ENCODE results near the gene UQCRHL. TPM values are rescaled to one million over a fixed set of nuclear protein-coding genes. Genes with fewer than 3 reads are reported as not detected.

UQCRHL gene
- total RNA-seq, 8 experiments from 2014 or later = 2.7 to 7.2 (median 5.9) TPM

DNA sequence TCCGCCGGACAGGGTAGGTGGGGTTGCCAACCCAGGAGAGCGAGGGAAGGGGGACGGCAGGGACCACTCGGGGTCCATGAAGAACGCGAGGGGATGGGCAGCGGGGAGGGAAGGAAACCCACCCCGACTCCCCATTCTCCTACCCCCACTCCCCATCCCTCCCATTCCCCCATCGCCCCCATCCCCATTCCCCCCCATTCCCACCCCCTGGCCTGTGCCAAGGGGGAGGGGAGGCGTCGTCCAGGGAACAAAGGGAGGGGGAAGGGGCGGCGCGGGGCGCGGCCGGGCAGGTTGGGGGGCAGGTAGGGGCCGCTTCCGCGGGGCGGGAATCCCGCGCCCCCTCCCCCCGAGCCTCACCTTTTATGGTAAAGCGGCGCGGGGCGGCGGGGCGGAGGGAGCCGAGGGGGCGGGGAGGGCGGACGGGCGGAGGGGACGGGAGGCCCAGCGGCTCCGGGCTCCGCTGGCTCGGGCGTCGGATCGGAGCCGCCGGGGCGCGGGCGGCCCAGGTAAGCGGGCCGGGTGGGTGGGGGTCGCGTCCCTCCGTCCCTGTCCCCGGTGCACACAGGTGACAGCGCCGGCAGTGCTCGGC is 49.0 kb downstream of the UQCRHL start, which contains the start of gene FBLIM1:
FBLIM1 (plus strand) TSS at position 453 of the 589 bp plus-strand sequence. CDS start 6,189 bp downstream, outside the sequence.
- in situ Hi-C loops (cut with MboI; ENCODE audit: low pct_unique_long_range_greater_than_20kb in 2 of 9, low sequenced_read_pairs in 9 of 9, unreplicated experiment in 9 of 9) = no loop called here
- Histone ChIP-seq H3K27ac (peak within 1 kb of the TSS; percentile 14 to 58), H3K4me1 (replicated peaks in 1 of 2) (peaks cover 28% of the 10 kb centered on the region in 2 donors), H3K4me3 (peak within 1 kb of the TSS; percentile 53 to 93 (median 63))
- peak; percentile 12 to 54 (median 35) for ATAC-seq (replicated peaks in 6 of 8)
- 80% methylated on average over 2 of the region's 58 CpGs; no CpG with 5 or more reads in 9 of the 10 experiments for WGBS, 10 experiments

DNA sequence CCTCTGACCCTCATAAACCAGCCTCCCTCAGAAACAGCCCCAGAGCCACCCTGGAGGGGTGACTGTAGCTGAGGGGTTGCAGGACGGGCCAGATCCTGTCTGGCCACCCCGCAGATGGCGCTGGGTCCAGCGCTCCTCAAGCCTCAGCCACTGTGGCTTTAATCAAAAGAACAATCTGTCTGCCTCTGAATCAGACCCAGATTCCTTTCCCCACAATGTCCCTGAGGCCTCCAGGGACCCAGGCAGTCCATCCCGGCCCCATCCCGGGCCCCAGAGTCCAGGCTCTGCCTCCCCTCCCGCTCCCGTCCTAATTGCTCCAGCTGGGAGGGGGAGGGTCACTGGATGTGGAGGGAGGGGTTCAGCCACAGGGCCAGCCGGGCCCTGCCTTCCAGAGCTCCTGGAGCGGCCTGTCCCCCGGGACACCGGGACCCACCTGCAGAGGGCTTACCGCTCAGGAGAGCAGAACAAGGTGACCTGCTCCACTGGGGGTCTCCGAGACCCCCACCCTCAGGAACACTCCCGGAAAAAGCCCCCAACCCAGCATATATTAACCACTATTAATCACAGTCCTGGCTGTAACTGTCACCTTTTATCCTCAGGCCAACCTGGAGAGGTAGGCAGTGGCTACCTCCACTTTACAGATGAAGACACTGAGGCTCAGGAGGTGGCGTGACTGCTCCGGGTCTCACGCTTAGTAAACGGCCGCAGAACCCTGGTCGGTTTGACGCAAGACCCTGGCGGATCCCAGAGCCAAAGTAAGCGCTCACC is 49.7 kb downstream of the UQCRHL start:
- in situ Hi-C loops (cut with MboI; ENCODE audit: low pct_unique_long_range_greater_than_20kb in 2 of 9, low sequenced_read_pairs in 9 of 9, unreplicated experiment in 9 of 9) = no loop called here
- Histone ChIP-seq H3K4me3 (peak overlapping the region; percentile 53 to 93 (median 63)), H3K27ac (peak overlapping the region in 1 of 2 donors; percentile 58), H3K4me1 (replicated peaks in 1 of 2) (peaks cover 28% of the 10 kb centered on the region in 2 donors)
- 20 to 40% (median 28%) methylated on average over 1 to 8 of the region's 24 CpGs; no CpG with 5 or more reads in 7 of the 10 experiments for whole genome bisulfite sequencing, 10 experiments
- ATAC-seq (replicated peaks in 6 of 8) = peak in 7 of 8 experiments; percentile 16 to 83 (median 77)

Other genes with a start within 250 kb of the UQCRHL start
- gene AGMAT, start 222.6 kb downstream of the UQCRHL start, total RNA-seq = 1 to 10 TPM in 2 of 8 experiments, under 1 TPM in 6; 0.14 to 1.2 (median 0.65) TPM
- 10 to 100 TPM; 11.1 to 47.4 (median 17.0) TPM for gene DDI2, start 190.2 kb downstream of the UQCRHL start, total RNA-seq
- gene PLEKHM2, start 123.3 kb downstream of the UQCRHL start, total RNA-seq = 10 to 100 TPM; 23.7 to 45.7 (median 33.4) TPM
- gene SLC25A34, start 71.4 kb downstream of the UQCRHL start, total RNA-seq = 1 to 10 TPM in 4 of 8 experiments, under 1 TPM in 4; 0.49 to 1.5 (median 1.0) TPM
- under 1 TPM in 1 of 8 experiments, not detected in 7; 0.28 TPM for gene TMEM82, start 65.2 kb downstream of the UQCRHL start, total RNA-seq
- gene FBLIM1, start 48.9 kb downstream of the UQCRHL start, total RNA-seq = 10 to 100 TPM in 3 of 8 experiments, 1 to 10 TPM in 5; 2.0 to 35.1 (median 9.6) TPM
- gene SPEN, start 40.1 kb upstream of the UQCRHL start, total RNA-seq = 10 to 100 TPM in 7 of 8 experiments, 1 to 10 TPM in 1; 10.0 to 69.9 (median 44.0) TPM
- 10 to 100 TPM; 18.2 to 48.9 (median 38.4) TPM for gene ZBTB17, start 168.5 kb upstream of the UQCRHL start, total RNA-seq
- under 1 TPM in 7 of 8 experiments, not detected in 1; 0.05 to 0.52 (median 0.15) TPM for gene SRARP, start 196.6 kb upstream of the UQCRHL start, total RNA-seq
- gene HSPB7, start 210.4 kb upstream of the UQCRHL start, total RNA-seq = 1 to 10 TPM in 1 of 8 experiments, under 1 TPM in 7; 0.11 to 1.6 (median 0.47) TPM
- gene CLCNKA, start 214.4 kb upstream of the UQCRHL start, total RNA-seq = under 1 TPM in 2 of 8 experiments, not detected in 6; 0.04 to 0.35 TPM
- under 1 TPM in 5 of 8 experiments, not detected in 3; 0.09 to 0.43 (median 0.21) TPM for gene CLCNKB, start 236.1 kb upstream of the UQCRHL start, total RNA-seq